ENCODE results near the gene WDR77. TPM values are rescaled to one million over a fixed set of nuclear protein-coding genes. Genes with fewer than 3 reads are reported as not detected.

The WDR77 gene
- total and polyA plus RNA-seq, 3 donors from 2014 or later = 32.6 to 33.8 (median 33.7) TPM

- WGBS, 2 donors = 89% methylated on average over 3 of the region's 3 CpGs
- H3K4me3 ChIP-seq = no peak overlapping the region
- intact Hi-C loops (cut with DNase I; ENCODE audit: low total_unique reads) = no loop called here
- no peak for TF ChIP-seq CTCF (IDR thresholded peaks at IDR 0.05)
- no peak for TF ChIP-seq POLR2A (IDR thresholded peaks at IDR 0.05)
- DNase-seq = no peak
- H3K36me3 ChIP-seq (ENCODE audit: low read depth, missing control alignments) = no peaks in the 10 kb centered on the region
- no peaks in the 10 kb centered on the region for H3K27me3 ChIP-seq
- H3K4me1 ChIP-seq = peaks cover 4% of the 10 kb centered on the region
- H3K9me3 ChIP-seq = no peaks in the 10 kb centered on the region
- no peak overlapping the region for H3K27ac ChIP-seq
Measured at GRCh38 chr1:111415461-111415860, 33.6 kb downstream of the WDR77 start.

DNA sequence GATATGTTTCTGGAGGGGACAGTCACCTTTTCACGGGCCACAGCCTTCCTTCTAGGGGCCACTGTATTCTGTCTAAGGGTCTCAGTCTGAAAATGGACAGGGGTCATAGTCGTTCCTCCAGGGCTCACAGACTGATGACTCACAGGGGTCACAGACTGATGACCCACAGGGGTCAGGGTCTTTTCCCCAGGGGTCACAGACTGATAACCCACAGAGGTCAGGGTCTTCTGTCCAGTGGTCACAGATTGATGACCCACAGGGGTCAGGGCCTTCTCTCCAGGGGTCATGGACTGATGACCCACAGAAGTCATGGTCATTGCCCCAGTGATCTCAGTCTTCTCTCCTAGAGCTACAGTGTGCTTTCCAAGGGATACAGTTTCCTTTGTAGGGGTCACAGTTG lies 34.3 kb downstream of the WDR77 start:
- DNase-seq = no peak
- intact Hi-C loops (cut with DNase I; ENCODE audit: low total_unique reads) = no loop called here
- peaks cover 4% of the 10 kb centered on the region for H3K4me1 ChIP-seq
- no peak overlapping the region for H3K4me3 ChIP-seq
- TF ChIP-seq POLR2A (IDR thresholded peaks at IDR 0.05) = no peak
- TF ChIP-seq CTCF (IDR thresholded peaks at IDR 0.05) = no peak
- no peak overlapping the region for H3K27ac ChIP-seq
- H3K36me3 ChIP-seq (ENCODE audit: low read depth, missing control alignments) = no peaks in the 10 kb centered on the region
- no peaks in the 10 kb centered on the region for H3K9me3 ChIP-seq
- H3K27me3 ChIP-seq = no peaks in the 10 kb centered on the region
- 83 to 100% methylated on average over 2 of the region's 2 CpGs for WGBS, 2 donors

DNA sequence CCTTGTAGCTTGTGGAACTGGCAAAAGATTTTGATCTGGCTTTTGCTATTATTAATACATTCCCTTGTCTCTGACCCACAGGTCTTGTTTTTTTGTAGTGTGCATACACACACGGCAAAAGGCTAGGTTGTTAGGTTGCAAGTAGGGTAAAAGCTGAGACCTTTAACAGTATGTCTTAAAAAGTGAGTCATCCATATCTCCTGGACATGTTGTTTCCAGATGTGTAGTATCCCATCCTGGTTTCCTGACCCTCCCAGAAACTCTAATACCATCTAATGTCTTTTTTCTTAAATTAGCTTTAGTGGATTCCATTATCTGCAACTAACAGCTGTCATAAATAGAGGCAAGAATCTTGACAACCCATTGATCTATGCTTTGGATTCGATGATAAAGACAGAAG lies 36.2 kb downstream of the WDR77 start:
- intact Hi-C loops (cut with DNase I; ENCODE audit: low total_unique reads) = no loop called here
- H3K9me3 ChIP-seq = no peaks in the 10 kb centered on the region
- TF ChIP-seq POLR2A (IDR thresholded peaks at IDR 0.05) (no peak), CTCF (IDR thresholded peaks at IDR 0.05) (no peak)
- no peak overlapping the region for H3K4me3 ChIP-seq
- 68 to 80% methylated on average over 2 of the region's 2 CpGs for WGBS, 2 donors
- no peak for DNase-seq
- H3K4me1 ChIP-seq = peaks cover 4% of the 10 kb centered on the region
- no peak overlapping the region for H3K27ac ChIP-seq
- H3K27me3 ChIP-seq = no peaks in the 10 kb centered on the region
- no peaks in the 10 kb centered on the region for H3K36me3 ChIP-seq (ENCODE audit: low read depth, missing control alignments)

- DNase-seq = no peak
- Histone ChIP-seq H3K4me3 (no peak overlapping the region), H3K4me1 (no peaks in the 10 kb centered on the region), H3K27me3 (no peaks in the 10 kb centered on the region), H3K36me3 (ENCODE audit: low read depth, missing control alignments) (no peaks in the 10 kb centered on the region), H3K9me3 (no peaks in the 10 kb centered on the region), H3K27ac (no peak overlapping the region)
- intact Hi-C loops (cut with DNase I; ENCODE audit: low total_unique reads) = no loop called here
- TF ChIP-seq CTCF (IDR thresholded peaks at IDR 0.05) (no peak), POLR2A (IDR thresholded peaks at IDR 0.05) (no peak)
- 75 to 84% methylated on average over 6 of the region's 6 CpGs for WGBS, 2 donors
Measured at GRCh38 chr1:111407301-111407700, 41.8 kb downstream of the WDR77 start.

DNA sequence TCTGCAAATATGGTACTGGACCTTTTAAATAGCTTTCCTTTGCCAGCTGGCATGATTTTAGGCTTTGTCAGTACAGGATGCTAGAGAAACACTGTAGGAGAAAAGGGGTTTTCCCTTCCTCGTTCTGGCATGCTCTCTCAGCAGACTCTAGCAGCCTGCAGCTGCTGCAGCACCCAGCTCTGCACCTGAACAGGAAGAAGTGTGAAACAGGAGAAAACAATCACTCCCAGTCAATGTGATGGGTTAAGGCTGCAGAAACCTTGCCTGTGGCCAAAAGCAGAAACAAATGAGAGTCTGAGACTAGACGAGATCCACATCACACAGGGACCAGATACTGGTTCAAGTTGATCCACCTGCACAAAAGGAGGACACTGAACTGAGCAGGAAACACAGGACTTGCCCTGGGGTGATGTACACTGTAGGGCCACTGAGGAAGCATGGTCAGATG lies 42.7 kb downstream of the WDR77 start:
- no peak overlapping the region for H3K4me3 ChIP-seq
- no peak for TF ChIP-seq CTCF (IDR thresholded peaks at IDR 0.05)
- TF ChIP-seq POLR2A (IDR thresholded peaks at IDR 0.05) = no peak
- peaks cover 2% of the 10 kb centered on the region for H3K4me1 ChIP-seq
- peak; percentile 60 for DNase-seq
- WGBS, 2 donors = 15 to 40% methylated on average over 2 of the region's 2 CpGs
- intact Hi-C loops (cut with DNase I; ENCODE audit: low total_unique reads) = no loop called here
- H3K36me3 ChIP-seq (ENCODE audit: low read depth, missing control alignments) = no peaks in the 10 kb centered on the region
- H3K27me3 ChIP-seq = no peaks in the 10 kb centered on the region
- H3K9me3 ChIP-seq = no peaks in the 10 kb centered on the region
- no peak overlapping the region for H3K27ac ChIP-seq

All from testis (tissue), 3 donors.